K562 (cell line): ENCODE measurements around the gene RFWD3. TPM values are rescaled to one million over a fixed set of nuclear protein-coding genes. Genes with fewer than 3 reads are reported as not detected.
A peak's percentile ranks its signal among the peaks of the same experiment; 100 is the strongest.

ENCODE experiments used
- CBFA2T2 ChIP-seq: fragments of 450-650 bp; conservative IDR thresholded peaks from 2 replicates; pipeline ENCODE4 v1.6.1; 2017; ENCODE audit warnings: mild to moderate bottlenecking
- CREB1 ChIP-seq, 2 experiments: sonication (generic) in 1 of 2; formaldehyde crosslinking in 1 of 2; IDR thresholded peaks; 2 replicates each; pipeline versions ENCODE4 v1.6.1 to v1.8.0; 2012 to 2022; ENCODE audit warnings: inconsistent platforms in 1 of 2, mild to moderate bottlenecking in 1 of 2, missing genetic modification reagents in 1 of 2, moderate library complexity in 1 of 2
- EZH2 ChIP-seq: IDR thresholded peaks from 2 replicates; pipeline ENCODE4 v1.6.1; 2012; ENCODE audit warnings: low read depth, mild to moderate bottlenecking, inconsistent platforms, low read length, borderline replicate concordance
- FOSL1 ChIP-seq: fragments of 200-800 bp; sonication (Bioruptor generic); conservative IDR thresholded peaks from 2 replicates; pipeline ENCODE4 v1.6.1; 2016; ENCODE audit warnings: missing genetic modification characterization, missing compliant biosample characterization
- FOXJ2 ChIP-seq: fragments of 200-800 bp; sonication (Bioruptor generic); IDR thresholded peaks from 2 replicates; pipeline ENCODE4 v1.6.1; 2016; ENCODE audit warnings: missing genetic modification characterization, missing compliant biosample characterization
- HMG20A ChIP-seq: fragments of 450-650 bp; formaldehyde crosslinking; conservative IDR thresholded peaks from 2 replicates; pipeline ENCODE4 v1.4.0; 2020; ENCODE audit warnings: mild to moderate bottlenecking, mixed read lengths
- MTA1 ChIP-seq: fragments of 450-650 bp; IDR thresholded peaks from 2 replicates; pipeline ENCODE4 v1.6.1; 2017; ENCODE audit warnings: borderline replicate concordance
- SMARCE1 ChIP-seq: fragments of 450-650 bp; IDR thresholded peaks from 2 replicates; pipeline ENCODE4 v1.7.1; 2016; ENCODE audit warnings: mild to moderate bottlenecking
- TAF15 ChIP-seq: fragments of 200-400 bp; formaldehyde crosslinking; IDR thresholded peaks from 2 replicates; pipeline ENCODE4 v1.6.1; 2017; ENCODE audit warnings: mild to moderate bottlenecking, low read depth, low read length, moderate library complexity
- TAL1 ChIP-seq: fragments of 450-650 bp; IDR thresholded peaks from 2 replicates; pipeline ENCODE4 v1.6.1; 2016; ENCODE audit warnings: mild to moderate bottlenecking
- TCF3 ChIP-seq: sonication (generic); formaldehyde crosslinking; IDR thresholded peaks from 2 replicates; pipeline ENCODE4 v1.4.0; 2020; ENCODE audit warnings: mild to moderate bottlenecking, missing genetic modification reagents
- ZZZ3 ChIP-seq: fragments of 450-650 bp; IDR thresholded peaks from 2 replicates; pipeline ENCODE4 v1.6.1; 2016; ENCODE audit warnings: antibody characterized with exemption, mild to moderate bottlenecking, moderate library complexity
- polyA plus RNA-seq, 8 experiments: library from polyadenylated mRNA; depleted of rRNA in 4 of 8; stranded (reverse) in 5 of 8; unstranded in 3 of 8; fragments of >200 nt; fragmentation: Nextera tagmentation in 2 of 8; fragmentation: Illumina TruSeq in 1 of 8; extraction: Ambion mirVana in 2 of 8; extraction: Trizol in 1 of 8; gene quantifications; 2 replicates each; pipeline versions ENCODE4 v1.2.1 to v1.2.3, GENCODE V29; 2011 to 2014; ENCODE audit warnings: inconsistent platforms in 1 of 8, missing spikeins in 1 of 8
- total RNA-seq, 7 experiments: library from RNA; depleted of rRNA in 6 of 7; stranded (reverse); fragments of >200 nt in 6 of 7; fragmentation: Illumina TruSeq in 2 of 7; extraction: Trizol in 2 of 7; gene quantifications; 2 replicates each; pipeline versions ENCODE4 v1.2.1 to v1.2.3, GENCODE V29; 2011 to 2021; ENCODE audit warnings: low replicate concordance in 1 of 7
- TF ChIP-seq, protein P1 (sequence below): fragments of 450-650 bp; IDR thresholded peaks from 2 replicates; pipeline ENCODE4 v1.6.1; 2018; ENCODE audit not compliant: partially characterized antibody
- TF ChIP-seq, protein P2 (sequence below): sonication (generic); IDR thresholded peaks from 2 replicates; pipeline ENCODE4 v1.6.1; 2016
- TF ChIP-seq, protein P3 (sequence below), 3 experiments: fragments of 200-800 bp in 1 of 3; fragments of 250-450 bp in 1 of 3; fragments of 450-650 bp in 1 of 3; sonication (Bioruptor Pico) in 1 of 3; sonication (Bioruptor generic) in 1 of 3; formaldehyde crosslinking in 1 of 3; IDR thresholded peaks; 2 replicates each; pipeline versions ENCODE4 v1.6.1 to v1.8.0; 2016 to 2022; ENCODE audit warnings: mild to moderate bottlenecking in 2 of 3, missing genetic modification characterization in 2 of 3, missing compliant biosample characterization in 1 of 3, moderate library complexity in 1 of 3
- TF ChIP-seq, protein P4 (sequence below): fragments of 450-650 bp; formaldehyde crosslinking; IDR thresholded peaks from 2 replicates; pipeline ENCODE4 v1.4.0; 2022; ENCODE audit warnings: missing genetic modification characterization
- TF ChIP-seq, protein P5 (sequence below): fragments of 450-650 bp; formaldehyde crosslinking; IDR thresholded peaks from 2 replicates; pipeline ENCODE4 v1.4.0; 2020; ENCODE audit warnings: mild to moderate bottlenecking, moderate library complexity

RFWD3 gene
- total and polyA plus RNA-seq, 9 of the 15 experiments (the other 6 are each of a cell fraction or from before 2014, with no cell fraction given) = 20.8 to 121 (median 79.0) TPM

DNA sequence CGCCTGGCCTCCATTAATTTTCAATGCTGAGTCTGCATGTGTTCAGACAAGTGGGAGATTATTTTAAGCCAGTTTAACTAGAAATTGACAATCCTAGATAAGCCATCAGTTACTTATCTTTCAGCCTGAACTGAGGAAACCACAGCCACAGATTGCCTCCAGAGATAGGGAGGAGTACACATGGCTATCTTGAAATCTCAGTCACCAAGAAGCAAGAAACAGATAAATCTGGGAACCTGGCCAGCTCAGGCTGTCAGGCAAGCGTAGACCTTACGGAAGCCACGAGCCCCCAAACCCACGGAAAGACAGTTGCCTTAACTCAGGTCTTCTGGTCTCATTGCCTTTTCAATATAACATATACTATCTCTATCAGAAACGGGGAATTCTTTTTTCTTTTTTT, 57.7 kb downstream of the RFWD3 start (continued):
- TF ChIP-seq SMARCE1 (peak; percentile 90), TCF3 (peak; percentile 32; the same call in 1 of the 2 replicates), FOXJ2 (peak; percentile 95), CREB1 (IDR thresholded peaks at IDR 0.05) (no peak), CREB1 (CRISPR knock-in tag; IDR thresholded peaks at IDR 0.05) (no peak), CBFA2T2 (peak; percentile 63), TAF15 (no peak), TAL1 (peak; percentile 46; the same call in 1 of the 2 replicates), EZH2 (no peak), ZZZ3 (no peak), FOSL1 (tag) (peak; percentile 37; the same call in 1 of the 2 replicates), MTA1 (peak; percentile 64; the same call in 1 of the 2 replicates), HMG20A (CRISPR knock-in tag) (peak; percentile 96)
- TF ChIP-seq, protein P1, sequence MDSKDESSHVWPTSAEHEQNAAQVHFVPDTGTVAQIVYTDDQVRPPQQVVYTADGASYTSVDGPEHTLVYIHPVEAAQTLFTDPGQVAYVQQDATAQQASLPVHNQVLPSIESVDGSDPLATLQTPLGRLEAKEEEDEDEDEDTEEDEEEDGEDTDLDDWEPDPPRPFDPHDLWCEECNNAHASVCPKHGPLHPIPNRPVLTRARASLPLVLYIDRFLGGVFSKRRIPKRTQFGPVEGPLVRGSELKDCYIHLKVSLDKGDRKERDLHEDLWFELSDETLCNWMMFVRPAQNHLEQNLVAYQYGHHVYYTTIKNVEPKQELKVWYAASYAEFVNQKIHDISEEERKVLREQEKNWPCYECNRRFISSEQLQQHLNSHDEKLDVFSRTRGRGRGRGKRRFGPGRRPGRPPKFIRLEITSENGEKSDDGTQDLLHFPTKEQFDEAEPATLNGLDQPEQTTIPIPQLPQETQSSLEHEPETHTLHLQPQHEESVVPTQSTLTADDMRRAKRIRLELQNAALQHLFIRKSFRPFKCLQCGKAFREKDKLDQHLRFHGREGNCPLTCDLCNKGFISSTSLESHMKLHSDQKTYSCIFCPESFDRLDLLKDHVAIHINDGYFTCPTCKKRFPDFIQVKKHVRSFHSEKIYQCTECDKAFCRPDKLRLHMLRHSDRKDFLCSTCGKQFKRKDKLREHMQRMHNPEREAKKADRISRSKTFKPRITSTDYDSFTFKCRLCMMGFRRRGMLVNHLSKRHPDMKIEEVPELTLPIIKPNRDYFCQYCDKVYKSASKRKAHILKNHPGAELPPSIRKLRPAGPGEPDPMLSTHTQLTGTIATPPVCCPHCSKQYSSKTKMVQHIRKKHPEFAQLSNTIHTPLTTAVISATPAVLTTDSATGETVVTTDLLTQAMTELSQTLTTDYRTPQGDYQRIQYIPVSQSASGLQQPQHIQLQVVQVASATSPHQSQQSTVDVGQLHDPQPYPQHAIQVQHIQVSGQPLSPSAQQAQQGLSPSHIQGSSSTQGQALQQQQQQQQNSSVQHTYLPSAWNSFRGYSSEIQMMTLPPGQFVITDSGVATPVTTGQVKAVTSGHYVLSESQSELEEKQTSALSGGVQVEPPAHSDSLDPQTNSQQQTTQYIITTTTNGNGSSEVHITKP = no peak
- TF ChIP-seq, protein P2, sequence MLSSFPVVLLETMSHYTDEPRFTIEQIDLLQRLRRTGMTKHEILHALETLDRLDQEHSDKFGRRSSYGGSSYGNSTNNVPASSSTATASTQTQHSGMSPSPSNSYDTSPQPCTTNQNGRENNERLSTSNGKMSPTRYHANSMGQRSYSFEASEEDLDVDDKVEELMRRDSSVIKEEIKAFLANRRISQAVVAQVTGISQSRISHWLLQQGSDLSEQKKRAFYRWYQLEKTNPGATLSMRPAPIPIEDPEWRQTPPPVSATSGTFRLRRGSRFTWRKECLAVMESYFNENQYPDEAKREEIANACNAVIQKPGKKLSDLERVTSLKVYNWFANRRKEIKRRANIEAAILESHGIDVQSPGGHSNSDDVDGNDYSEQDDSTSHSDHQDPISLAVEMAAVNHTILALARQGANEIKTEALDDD = no peak
- TF ChIP-seq, protein P3, sequence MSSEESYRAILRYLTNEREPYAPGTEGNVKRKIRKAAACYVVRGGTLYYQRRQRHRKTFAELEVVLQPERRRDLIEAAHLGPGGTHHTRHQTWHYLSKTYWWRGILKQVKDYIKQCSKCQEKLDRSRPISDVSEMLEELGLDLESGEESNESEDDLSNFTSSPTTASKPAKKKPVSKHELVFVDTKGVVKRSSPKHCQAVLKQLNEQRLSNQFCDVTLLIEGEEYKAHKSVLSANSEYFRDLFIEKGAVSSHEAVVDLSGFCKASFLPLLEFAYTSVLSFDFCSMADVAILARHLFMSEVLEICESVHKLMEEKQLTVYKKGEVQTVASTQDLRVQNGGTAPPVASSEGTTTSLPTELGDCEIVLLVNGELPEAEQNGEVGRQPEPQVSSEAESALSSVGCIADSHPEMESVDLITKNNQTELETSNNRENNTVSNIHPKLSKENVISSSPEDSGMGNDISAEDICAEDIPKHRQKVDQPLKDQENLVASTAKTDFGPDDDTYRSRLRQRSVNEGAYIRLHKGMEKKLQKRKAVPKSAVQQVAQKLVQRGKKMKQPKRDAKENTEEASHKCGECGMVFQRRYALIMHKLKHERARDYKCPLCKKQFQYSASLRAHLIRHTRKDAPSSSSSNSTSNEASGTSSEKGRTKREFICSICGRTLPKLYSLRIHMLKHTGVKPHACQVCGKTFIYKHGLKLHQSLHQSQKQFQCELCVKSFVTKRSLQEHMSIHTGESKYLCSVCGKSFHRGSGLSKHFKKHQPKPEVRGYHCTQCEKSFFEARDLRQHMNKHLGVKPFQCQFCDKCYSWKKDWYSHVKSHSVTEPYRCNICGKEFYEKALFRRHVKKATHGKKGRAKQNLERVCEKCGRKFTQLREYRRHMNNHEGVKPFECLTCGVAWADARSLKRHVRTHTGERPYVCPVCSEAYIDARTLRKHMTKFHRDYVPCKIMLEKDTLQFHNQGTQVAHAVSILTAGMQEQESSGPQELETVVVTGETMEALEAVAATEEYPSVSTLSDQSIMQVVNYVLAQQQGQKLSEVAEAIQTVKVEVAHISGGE (CRISPR knock-in tag; IDR thresholded peaks at IDR 0.05) = no peak
- TF ChIP-seq, protein P4, sequence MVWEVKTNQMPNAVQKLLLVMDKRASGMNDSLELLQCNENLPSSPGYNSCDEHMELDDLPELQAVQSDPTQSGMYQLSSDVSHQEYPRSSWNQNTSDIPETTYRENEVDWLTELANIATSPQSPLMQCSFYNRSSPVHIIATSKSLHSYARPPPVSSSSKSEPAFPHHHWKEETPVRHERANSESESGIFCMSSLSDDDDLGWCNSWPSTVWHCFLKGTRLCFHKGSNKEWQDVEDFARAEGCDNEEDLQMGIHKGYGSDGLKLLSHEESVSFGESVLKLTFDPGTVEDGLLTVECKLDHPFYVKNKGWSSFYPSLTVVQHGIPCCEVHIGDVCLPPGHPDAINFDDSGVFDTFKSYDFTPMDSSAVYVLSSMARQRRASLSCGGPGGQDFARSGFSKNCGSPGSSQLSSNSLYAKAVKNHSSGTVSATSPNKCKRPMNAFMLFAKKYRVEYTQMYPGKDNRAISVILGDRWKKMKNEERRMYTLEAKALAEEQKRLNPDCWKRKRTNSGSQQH = no peak
- TF ChIP-seq, protein P5, sequence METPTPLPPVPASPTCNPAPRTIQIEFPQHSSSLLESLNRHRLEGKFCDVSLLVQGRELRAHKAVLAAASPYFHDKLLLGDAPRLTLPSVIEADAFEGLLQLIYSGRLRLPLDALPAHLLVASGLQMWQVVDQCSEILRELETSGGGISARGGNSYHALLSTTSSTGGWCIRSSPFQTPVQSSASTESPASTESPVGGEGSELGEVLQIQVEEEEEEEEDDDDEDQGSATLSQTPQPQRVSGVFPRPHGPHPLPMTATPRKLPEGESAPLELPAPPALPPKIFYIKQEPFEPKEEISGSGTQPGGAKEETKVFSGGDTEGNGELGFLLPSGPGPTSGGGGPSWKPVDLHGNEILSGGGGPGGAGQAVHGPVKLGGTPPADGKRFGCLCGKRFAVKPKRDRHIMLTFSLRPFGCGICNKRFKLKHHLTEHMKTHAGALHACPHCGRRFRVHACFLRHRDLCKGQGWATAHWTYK (CRISPR knock-in tag) = 0 out of 2 replicates have a peak, but pooled peaks have one; percentile 34
